Peyer's patch (tissue), 4 donors: ENCODE measurements around the gene RABAC1. TPM values are rescaled to one million over a fixed set of nuclear protein-coding genes. Genes with fewer than 3 reads are reported as not detected.

Source experiments
- DNase-seq, 3 donors: peaks; one replicate each; pipeline ENCODE4 v3.0.0-alpha.2; 2017 to 2019
- H3K27ac ChIP-seq, 4 donors: fragments of 200-600 bp; sonication (generic); one replicate each; pipeline ENCODE4 v1.5.1; 2016 to 2019
- H3K27me3 ChIP-seq, 2 donors: fragments of 200-600 bp; sonication (generic); one replicate each; pipeline ENCODE4 v1.5.1; 2019
- H3K36me3 ChIP-seq, 3 donors: fragments of 200-600 bp; sonication (generic); one replicate each; pipeline ENCODE4 v1.5.1; 2016 to 2019
- H3K4me1 ChIP-seq, 4 donors: fragments of 200-600 bp; sonication (generic); one replicate each; pipeline ENCODE4 v1.5.1; 2016 to 2019
- H3K4me3 ChIP-seq, 4 donors: fragments of 200-600 bp; sonication (generic); 1 replicate in 3 of 4; 2 replicates in 1 of 4; pipeline ENCODE4 v1.5.1; 2016 to 2019; ENCODE audit warnings: mild to moderate bottlenecking in 1 of 4
- H3K9me3 ChIP-seq, 4 donors: fragments of 200-600 bp; sonication (generic); one replicate each; pipeline ENCODE4 v1.5.1; 2016 to 2019; ENCODE audit warnings: mild to moderate bottlenecking in 1 of 4
- CTCF ChIP-seq, 6 experiments: fragments of 450-650 bp in 4 of 6; fragments of 200-600 bp in 2 of 6; sonication (generic) in 1 of 6; IDR thresholded peaks; one replicate each; pipeline ENCODE4 v1.5.1; 2017 to 2019; ENCODE audit warnings: antibody characterized with exemption in 6 of 6, mild to moderate bottlenecking in 3 of 6, moderate library complexity in 1 of 6
- POLR2A ChIP-seq, 2 donors: fragments of 450-650 bp; IDR thresholded peaks; one replicate each; pipeline ENCODE4 v1.5.1; 2017; ENCODE audit warnings: antibody characterized with exemption in 2 of 2, mild to moderate bottlenecking in 2 of 2, moderate library complexity in 2 of 2
- total RNA-seq, 4 donors: library from RNA; depleted of rRNA; stranded (reverse); fragments of >200 nt; gene quantifications; one replicate each; pipeline ENCODE4 v1.1.0, GENCODE V29; 2016

The RABAC1 gene
- total RNA-seq, 4 donors from 2014 or later: 81.7 to 146 (median 124) TPM

- no peaks in the 10 kb centered on the region for H3K27me3 ChIP-seq
- no peaks in the 10 kb centered on the region for H3K9me3 ChIP-seq
- TF ChIP-seq POLR2A (IDR thresholded peaks at IDR 0.05): peak; percentile 59 to 71
- TF ChIP-seq CTCF (IDR thresholded peaks at IDR 0.05): no peak
- peaks cover 0 to 16% (median 8%) of the 10 kb centered on the region in 4 donors for H3K4me1 ChIP-seq
- H3K36me3 ChIP-seq: no peaks in the 10 kb centered on the region
- DNase-seq: peak; percentile 94 to 96 (median 96)
- peak overlapping the region; percentile 94 to 100 (median 96) for H3K27ac ChIP-seq
- H3K4me3 ChIP-seq: peak overlapping the region; percentile 79 to 96 (median 89)
These were observed 610 bp downstream of the RABAC1 start for GRCh38 chr19:41958367-41959055.

GRCh38 chr19:41957838-41958366, 1.2 kb downstream of the RABAC1 start:
- peak; percentile 56 to 87 (median 86) for DNase-seq
- TF ChIP-seq POLR2A (IDR thresholded peaks at IDR 0.05) (peak in 1 of 2 donors; percentile 34), CTCF (IDR thresholded peaks at IDR 0.05) (peak; percentile 43 to 98 (median 90))

GRCh38 chr19:41957161-41957837, 1.8 kb downstream of the RABAC1 start:
- H3K27ac ChIP-seq: peak overlapping the region; percentile 94 to 100 (median 96)
- peak in 2 of 3 donors; percentile 74 to 85 for DNase-seq
- no peaks in the 10 kb centered on the region for H3K27me3 ChIP-seq
- no peaks in the 10 kb centered on the region for H3K36me3 ChIP-seq
- peak overlapping the region in 2 of 4 donors; percentile 92 to 96 for H3K4me3 ChIP-seq
- H3K4me1 ChIP-seq: peaks cover 0 to 16% (median 8%) of the 10 kb centered on the region in 4 donors
- H3K9me3 ChIP-seq: no peaks in the 10 kb centered on the region
- TF ChIP-seq CTCF (IDR thresholded peaks at IDR 0.05): no peak
- peak in 1 of 2 donors; percentile 29 for TF ChIP-seq POLR2A (IDR thresholded peaks at IDR 0.05)

More at GRCh38 chr19:41957838-41958366, 1.2 kb downstream of the RABAC1 start:
- no peaks in the 10 kb centered on the region for H3K27me3 ChIP-seq
- H3K36me3 ChIP-seq: no peaks in the 10 kb centered on the region
- no peaks in the 10 kb centered on the region for H3K9me3 ChIP-seq
- peak overlapping the region; percentile 79 to 96 (median 89) for H3K4me3 ChIP-seq
- H3K27ac ChIP-seq: peak overlapping the region; percentile 94 to 100 (median 96)
- peaks cover 0 to 16% (median 8%) of the 10 kb centered on the region in 4 donors for H3K4me1 ChIP-seq

- peaks cover 0 to 16% (median 9%) of the 10 kb centered on the region in 4 donors for H3K4me1 ChIP-seq
- peak in 1 of 3 donors; percentile 59 for DNase-seq
- H3K27ac ChIP-seq: peak overlapping the region in 3 of 4 donors; percentile 94 to 100 (median 96)
- H3K27me3 ChIP-seq: no peaks in the 10 kb centered on the region
- TF ChIP-seq POLR2A (IDR thresholded peaks at IDR 0.05) (no peak), CTCF (IDR thresholded peaks at IDR 0.05) (no peak)
- H3K4me3 ChIP-seq: peak overlapping the region in 2 of 4 donors; percentile 92 to 96
- H3K9me3 ChIP-seq: no peaks in the 10 kb centered on the region
- H3K36me3 ChIP-seq: no peaks in the 10 kb centered on the region
These were observed 2.5 kb downstream of the RABAC1 start for GRCh38 chr19:41956621-41957020.

- H3K4me1 ChIP-seq: peaks cover 0 to 16% (median 10%) of the 10 kb centered on the region in 4 donors
- H3K9me3 ChIP-seq: no peaks in the 10 kb centered on the region
- TF ChIP-seq POLR2A (IDR thresholded peaks at IDR 0.05) (no peak), CTCF (IDR thresholded peaks at IDR 0.05) (no peak)
- no peaks in the 10 kb centered on the region for H3K36me3 ChIP-seq
- no peak overlapping the region for H3K4me3 ChIP-seq
- H3K27ac ChIP-seq: peak overlapping the region in 1 of 4 donors; percentile 100
- no peak for DNase-seq
- no peaks in the 10 kb centered on the region for H3K27me3 ChIP-seq
These were observed 3.6 kb downstream of the RABAC1 start for GRCh38 chr19:41955521-41955920.
